GM21723 (cell line): ENCODE data around the gene LRRC25.
"Not testable (repeated sequence)": the region's sequence is repeated elsewhere in the genome, so short reads cannot be mapped to it uniquely, and the experiment has no call there.

ENCODE experiments used
- ATAC-seq: cut with Tn5 transposase; IDR thresholded peaks from one replicate; pipeline ENCODE4 v1.9.1; 2021; ENCODE audit warnings: mild to moderate bottlenecking, moderate library complexity; ENCODE audit not compliant: unreplicated experiment

The LRRC25 gene

GRCh38 chr19:18350490-18350889 lies 46.9 kb downstream of the LRRC25 start:
- no peak for ATAC-seq

GRCh38 chr19:18349524-18350128 lies 47.8 kb downstream of the LRRC25 start:
- ATAC-seq: no peak

- not testable (repeated sequence) for ATAC-seq
Observed at GRCh38 chr19:18348818-18349339, 48.5 kb downstream of the LRRC25 start.

- no peak for ATAC-seq
Observed at GRCh38 chr19:18348171-18348570, 49.3 kb downstream of the LRRC25 start.

GRCh38 chr19:18346091-18346490 lies 51.3 kb downstream of the LRRC25 start:
- ATAC-seq: no peak

GRCh38 chr19:18345296-18345695 lies 52.1 kb downstream of the LRRC25 start:
- ATAC-seq: no peak

GRCh38 chr19:18344582-18344950 lies 52.9 kb downstream of the LRRC25 start:
- no peak for ATAC-seq

- ATAC-seq: no peak
Observed at GRCh38 chr19:18342090-18342632, 55.3 kb downstream of the LRRC25 start.
